Spleen (tissue), 7 donors: ENCODE results near the gene TMEM179.

Experiments used
- CTCF ChIP-seq, 11 experiments: fragments of 200-600 bp in 7 of 11; fragments of 450-650 bp in 4 of 11; sonication (generic) in 4 of 11; IDR thresholded peaks in 8 of 11; conservative IDR thresholded peaks in 3 of 11; 1 replicate in 7 of 11; 2 replicates in 4 of 11; pipeline versions ENCODE4 v1.4.0 to v1.8.0; 2016 to 2021; ENCODE audit warnings: antibody characterized with exemption in 11 of 11, inconsistent platforms in 4 of 11, mild to moderate bottlenecking in 1 of 11
- POLR2A ChIP-seq, 3 donors: fragments of 450-650 bp; IDR thresholded peaks; one replicate each; pipeline ENCODE4 v1.5.1; 2017; ENCODE audit warnings: antibody characterized with exemption in 3 of 3, mild to moderate bottlenecking in 1 of 3
- POLR2AphosphoS5 ChIP-seq, 3 donors: sonication (generic); formaldehyde crosslinking; IDR thresholded peaks; one replicate each; pipeline ENCODE4 v1.5.1; 2017; ENCODE audit warnings: antibody characterized with exemption in 3 of 3
- donor health status: DM: no; HTN: no; CAD: no; lungs with moderate emphysema.
- donor health status: DM: no; HTN: no; CAD: no.
- donor health status: DM: no; HTN: no; CAD: no.

- TF ChIP-seq CTCF (IDR thresholded peaks at IDR 0.05 in 8 of 11, conservative IDR thresholded peaks at IDR 0.05 in 3 of 11), result no peak
- TF ChIP-seq POLR2A (IDR thresholded peaks at IDR 0.05), result no peak
- no peak for TF ChIP-seq POLR2AphosphoS5 (IDR thresholded peaks at IDR 0.05)
Observed at GRCh38 chr14:104596927-104597351, 7.6 kb downstream of the TMEM179 start.
